Loucy (cell line): ENCODE results near the gene MRTFA.

Experiments
- H2AFZ ChIP-seq: fragments of 200-600 bp; sonication (generic); 2 replicates; pipeline ENCODE4 v1.6.0; 2016; ENCODE audit warnings: antibody characterized with exemption, mild to moderate bottlenecking, low read length, moderate library complexity
- H3F3A ChIP-seq: fragments of 200-600 bp; 2 replicates; pipeline ENCODE4 v1.6.0; 2016; ENCODE audit warnings: antibody characterized with exemption, low read depth, mild to moderate bottlenecking
- H3K27me3 ChIP-seq: fragments of 200-600 bp; sonication (generic); 2 replicates; pipeline ENCODE4 v1.6.1; 2014; ENCODE audit warnings: low read length, mild to moderate bottlenecking; ENCODE audit not compliant: insufficient read depth, poor library complexity, severe bottlenecking
- H3K36me3 ChIP-seq: fragments of 200-600 bp; sonication (generic); 2 replicates; pipeline ENCODE4 v1.6.1; 2016; ENCODE audit warnings: low read length; ENCODE audit not compliant: insufficient read depth
- H3K4me1 ChIP-seq: fragments of 200-600 bp; sonication (generic); 2 replicates; pipeline ENCODE4 v1.5.1; 2014; ENCODE audit warnings: low read length, mild to moderate bottlenecking; ENCODE audit not compliant: insufficient read depth, poor library complexity, severe bottlenecking
- H3K4me2 ChIP-seq: fragments of 200-600 bp; sonication (generic); 2 replicates; pipeline ENCODE4 v1.6.0; 2014; ENCODE audit warnings: antibody characterized with exemption, low read length, low read depth, mild to moderate bottlenecking; ENCODE audit not compliant: poor library complexity, severe bottlenecking
- H3K4me3 ChIP-seq: fragments of 200-600 bp; sonication (generic); 2 replicates; pipeline ENCODE4 v1.5.1; 2014; ENCODE audit warnings: low read length, mild to moderate bottlenecking, mixed read lengths; ENCODE audit not compliant: poor library complexity, severe bottlenecking
- H3K79me2 ChIP-seq: fragments of 200-600 bp; sonication (generic); 2 replicates; pipeline ENCODE4 v1.6.1; 2014; ENCODE audit warnings: low read length; ENCODE audit not compliant: insufficient read depth
- H3K9ac ChIP-seq: fragments of 200-600 bp; sonication (generic); 2 replicates; pipeline ENCODE4 v1.6.0; 2014; ENCODE audit warnings: mild to moderate bottlenecking, low read depth, low read length, moderate library complexity; ENCODE audit not compliant: poor library complexity, severe bottlenecking
- H3K9me2 ChIP-seq: fragments of 200-600 bp; sonication (generic); replicated peaks from 2 replicates; pipeline ENCODE4 v1.6.1; 2016; ENCODE audit warnings: low read depth, low read length, mixed read lengths
- H3K9me3 ChIP-seq: fragments of 200-600 bp; sonication (generic); 2 replicates; pipeline ENCODE4 v1.6.1; 2014; ENCODE audit warnings: mild to moderate bottlenecking, antibody characterized with exemption, low read length, low read depth; ENCODE audit not compliant: insufficient read depth
- H4K20me1 ChIP-seq: fragments of 200-600 bp; sonication (generic); 2 replicates; pipeline ENCODE4 v1.6.0; 2014; ENCODE audit warnings: antibody characterized with exemption, low read length, mild to moderate bottlenecking; ENCODE audit not compliant: insufficient read depth, poor library complexity, severe bottlenecking
- CTCF ChIP-seq: fragments of 200-600 bp; sonication (generic); conservative IDR thresholded peaks from 2 replicates; pipeline ENCODE4 v1.5.1; 2014; ENCODE audit warnings: mild to moderate bottlenecking, antibody characterized with exemption, low read length
- EZH2phosphoT487 ChIP-seq: fragments of 200-600 bp; IDR thresholded peaks from 2 replicates; pipeline ENCODE4 v1.6.1; 2018; ENCODE audit warnings: antibody characterized with exemption, mild to moderate bottlenecking, moderate library complexity, borderline replicate concordance

MRTFA gene

GRCh38 chr22:40634119-40634903 is 2.2 kb downstream of the MRTFA start:
- Histone ChIP-seq H3F3A (no peaks in the 10 kb centered on the region), H4K20me1 (peaks cover 28% of the 10 kb centered on the region), H3K9ac (peak overlapping the region; percentile 76), H3K36me3 (no peaks in the 10 kb centered on the region), H3K9me3 (no peaks in the 10 kb centered on the region), H2AFZ (no peak overlapping the region), H3K4me2 (peak overlapping the region; percentile 99), H3K9me2 (no peaks in the 10 kb centered on the region), H3K79me2 (peaks cover 67% of the 10 kb centered on the region), H3K4me1 (peaks cover 32% of the 10 kb centered on the region), H3K4me3 (peak overlapping the region; percentile 81), H3K27me3 (no peaks in the 10 kb centered on the region)
- no peak for TF ChIP-seq EZH2phosphoT487
- no peak for TF ChIP-seq CTCF

GRCh38 chr22:40633036-40633435 is 3.5 kb downstream of the MRTFA start:
- H3K9me3 ChIP-seq = no peaks in the 10 kb centered on the region
- peak overlapping the region; percentile 25 for H3K4me3 ChIP-seq
- H3K4me1 ChIP-seq = peaks cover 36% of the 10 kb centered on the region
- H3K9ac ChIP-seq = no peak overlapping the region
- H3K27me3 ChIP-seq = no peaks in the 10 kb centered on the region
- H3K36me3 ChIP-seq = no peaks in the 10 kb centered on the region
- H3F3A ChIP-seq = no peaks in the 10 kb centered on the region
- H4K20me1 ChIP-seq = peaks cover 31% of the 10 kb centered on the region
- no peaks in the 10 kb centered on the region for H3K9me2 ChIP-seq
- peak overlapping the region; percentile 49 for H3K4me2 ChIP-seq
- H3K79me2 ChIP-seq = peaks cover 76% of the 10 kb centered on the region
- no peak for TF ChIP-seq EZH2phosphoT487
- no peak for TF ChIP-seq CTCF
- no peak overlapping the region for H2AFZ ChIP-seq

- H3K4me2 ChIP-seq = peak overlapping the region; percentile 18
- H3K27me3 ChIP-seq = no peaks in the 10 kb centered on the region
- no peaks in the 10 kb centered on the region for H3K9me2 ChIP-seq
- no peaks in the 10 kb centered on the region for H3K9me3 ChIP-seq
- H3K4me1 ChIP-seq = peaks cover 30% of the 10 kb centered on the region
- H3K36me3 ChIP-seq = no peaks in the 10 kb centered on the region
- H4K20me1 ChIP-seq = peaks cover 33% of the 10 kb centered on the region
- H2AFZ ChIP-seq = no peak overlapping the region
- H3K79me2 ChIP-seq = peaks cover 87% of the 10 kb centered on the region
- no peak overlapping the region for H3K4me3 ChIP-seq
- no peak for TF ChIP-seq EZH2phosphoT487
- TF ChIP-seq CTCF = no peak
- no peak overlapping the region for H3K9ac ChIP-seq
- H3F3A ChIP-seq = no peaks in the 10 kb centered on the region
Measured at GRCh38 chr22:40631925-40632324, 4.6 kb downstream of the MRTFA start.
